WTC11 (cell line): Measurements from ENCODE around the gene FAM193B. TPM values are rescaled to one million over a fixed set of nuclear protein-coding genes. Genes with fewer than 3 reads are reported as not detected.
A peak's percentile ranks its signal among the peaks of the same experiment; 100 is the strongest.

ENCODE experiments used
- ATAC-seq: fragments of 200-7000 bp; cut with Tn5 transposase; 2 replicates; pipeline ENCODE4 v1.10.0; 2021; ENCODE audit warnings: mild to moderate bottlenecking, moderate library complexity
- CTCF ChIA-PET: fragments of 300-600 bp; sonication (Branson Sonifier 250); formaldehyde crosslinking; loops from one replicate; lab custom pipeline; 2021; ENCODE audit warnings: antibody characterized with exemption; lab: Charles Lee
- POLR2A ChIA-PET: fragments of 350-600 bp; sonication (Branson Sonifier 250); formaldehyde crosslinking; loops from one replicate; lab custom pipeline; 2021; ENCODE audit warnings: antibody characterized with exemption; lab: Charles Lee
- DNase-seq: peaks from one replicate; pipeline ENCODE4 v3.0.0; 2021; ENCODE audit warnings: low spot score
- H3K27ac Mint-ChIP-seq: 2 replicates; pipeline ENCODE4 v1.8.0; 2021; ENCODE audit warnings: mixed read lengths
- H3K27me3 Mint-ChIP-seq: 2 replicates; pipeline ENCODE4 v1.8.0; 2021; ENCODE audit warnings: low read depth, mild to moderate bottlenecking, moderate library complexity, mixed read lengths
- H3K36me3 Mint-ChIP-seq: 2 replicates; pipeline ENCODE4 v1.8.0; 2021; ENCODE audit warnings: mixed read lengths
- H3K4me1 Mint-ChIP-seq: 2 replicates; pipeline ENCODE4 v1.8.0; 2022; ENCODE audit warnings: mixed read lengths
- H3K4me3 Mint-ChIP-seq: 2 replicates; pipeline ENCODE4 v1.8.0; 2021; ENCODE audit warnings: mild to moderate bottlenecking, moderate library complexity, mixed read lengths
- H3K9me3 Mint-ChIP-seq: 2 replicates; pipeline ENCODE4 v1.8.0; 2021; ENCODE audit warnings: mixed read lengths
- CREM ChIP-seq: sonication (generic); formaldehyde crosslinking; IDR thresholded peaks from 2 replicates; pipeline ENCODE4 v1.8.1; 2022; ENCODE audit warnings: mild to moderate bottlenecking, missing genetic modification reagents, moderate library complexity
- ETV6 ChIP-seq: sonication (generic); formaldehyde crosslinking; IDR thresholded peaks from 2 replicates; pipeline ENCODE4 v1.8.1; 2022; ENCODE audit warnings: mild to moderate bottlenecking, missing genetic modification reagents
- GRHL2 ChIP-seq: fragments of 250-450 bp; sonication (Bioruptor Pico); IDR thresholded peaks from 2 replicates; pipeline ENCODE4 v1.8.0; 2022; ENCODE audit warnings: mild to moderate bottlenecking, moderate library complexity; ENCODE audit not compliant: insufficient replicate concordance, severe bottlenecking
- JAZF1 ChIP-seq: fragments of 250-450 bp; sonication (Bioruptor Pico); IDR thresholded peaks from 2 replicates; pipeline ENCODE4 v1.9.0; 2021; ENCODE audit warnings: moderate library complexity, mild to moderate bottlenecking, inconsistent platforms
- JUN ChIP-seq: sonication (generic); formaldehyde crosslinking; IDR thresholded peaks from 2 replicates; pipeline ENCODE4 v1.8.0; 2023; ENCODE audit warnings: mild to moderate bottlenecking, missing genetic modification reagents
- NR1H2 ChIP-seq: sonication (generic); formaldehyde crosslinking; IDR thresholded peaks from 2 replicates; pipeline ENCODE4 v1.9.0; 2021; ENCODE audit warnings: mild to moderate bottlenecking, moderate library complexity, missing genetic modification reagents
- PRRX2 ChIP-seq: fragments of 250-450 bp; sonication (Bioruptor Pico); IDR thresholded peaks from 2 replicates; pipeline ENCODE4 v1.8.0; 2021; ENCODE audit warnings: mild to moderate bottlenecking
- RELA ChIP-seq: sonication (generic); formaldehyde crosslinking; IDR thresholded peaks from 2 replicates; pipeline ENCODE4 v1.8.1; 2022; ENCODE audit warnings: missing genetic modification reagents, mild to moderate bottlenecking, borderline replicate concordance
- SP1 ChIP-seq: sonication (generic); formaldehyde crosslinking; conservative IDR thresholded peaks from 2 replicates; pipeline ENCODE4 v1.8.1; 2022; ENCODE audit warnings: missing genetic modification reagents
- TCF7 ChIP-seq: sonication (generic); formaldehyde crosslinking; IDR thresholded peaks from 2 replicates; pipeline ENCODE4 v1.8.0; 2022; ENCODE audit warnings: mild to moderate bottlenecking, low read depth, missing genetic modification reagents, moderate library complexity
- TP53 ChIP-seq: sonication (generic); formaldehyde crosslinking; IDR thresholded peaks from 2 replicates; pipeline ENCODE4 v1.8.1; 2023; ENCODE audit warnings: mild to moderate bottlenecking, missing genetic modification reagents
- ZNF138 ChIP-seq: sonication (generic); formaldehyde crosslinking; conservative IDR thresholded peaks from 2 replicates; pipeline ENCODE4 v1.8.1; 2022; ENCODE audit warnings: mild to moderate bottlenecking, moderate library complexity, missing genetic modification reagents
- ZNF416 ChIP-seq: fragments of 250-450 bp; sonication (Bioruptor Pico); IDR thresholded peaks from 2 replicates; pipeline ENCODE4 v1.9.0; 2021; ENCODE audit warnings: mild to moderate bottlenecking, inconsistent platforms
- total RNA-seq: library from RNA; stranded (reverse); gene quantifications from 3 replicates; pipeline ENCODE4 v1.2.3, GENCODE V29; 2021
- TF ChIP-seq, protein P1 (sequence below): sonication (generic); formaldehyde crosslinking; IDR thresholded peaks from 2 replicates; pipeline ENCODE4 v1.8.1; 2023; ENCODE audit warnings: mild to moderate bottlenecking, missing genetic modification reagents, borderline replicate concordance
- TF ChIP-seq, protein P2 (sequence below): sonication (generic); formaldehyde crosslinking; IDR thresholded peaks from 2 replicates; pipeline ENCODE4 v1.8.0; 2023; ENCODE audit warnings: missing genetic modification reagents
- TF ChIP-seq, protein P3 (sequence below): sonication (generic); formaldehyde crosslinking; IDR thresholded peaks from 2 replicates; pipeline ENCODE4 v1.8.0; 2022; ENCODE audit warnings: mild to moderate bottlenecking, missing genetic modification reagents
- TF ChIP-seq, protein P4 (sequence below): fragments of 250-450 bp; sonication (Bioruptor Pico); IDR thresholded peaks from 2 replicates; pipeline ENCODE4 v2.1.2; 2022; ENCODE audit warnings: mild to moderate bottlenecking, moderate library complexity
- TF ChIP-seq, protein P5 (sequence below): sonication (generic); formaldehyde crosslinking; IDR thresholded peaks from 2 replicates; pipeline ENCODE4 v1.8.1; 2022; ENCODE audit warnings: low read depth, mild to moderate bottlenecking, moderate library complexity, missing genetic modification reagents, borderline replicate concordance

FAM193B gene
- total RNA-seq, 1 experiment from 2014 or later: 101 TPM

DNA sequence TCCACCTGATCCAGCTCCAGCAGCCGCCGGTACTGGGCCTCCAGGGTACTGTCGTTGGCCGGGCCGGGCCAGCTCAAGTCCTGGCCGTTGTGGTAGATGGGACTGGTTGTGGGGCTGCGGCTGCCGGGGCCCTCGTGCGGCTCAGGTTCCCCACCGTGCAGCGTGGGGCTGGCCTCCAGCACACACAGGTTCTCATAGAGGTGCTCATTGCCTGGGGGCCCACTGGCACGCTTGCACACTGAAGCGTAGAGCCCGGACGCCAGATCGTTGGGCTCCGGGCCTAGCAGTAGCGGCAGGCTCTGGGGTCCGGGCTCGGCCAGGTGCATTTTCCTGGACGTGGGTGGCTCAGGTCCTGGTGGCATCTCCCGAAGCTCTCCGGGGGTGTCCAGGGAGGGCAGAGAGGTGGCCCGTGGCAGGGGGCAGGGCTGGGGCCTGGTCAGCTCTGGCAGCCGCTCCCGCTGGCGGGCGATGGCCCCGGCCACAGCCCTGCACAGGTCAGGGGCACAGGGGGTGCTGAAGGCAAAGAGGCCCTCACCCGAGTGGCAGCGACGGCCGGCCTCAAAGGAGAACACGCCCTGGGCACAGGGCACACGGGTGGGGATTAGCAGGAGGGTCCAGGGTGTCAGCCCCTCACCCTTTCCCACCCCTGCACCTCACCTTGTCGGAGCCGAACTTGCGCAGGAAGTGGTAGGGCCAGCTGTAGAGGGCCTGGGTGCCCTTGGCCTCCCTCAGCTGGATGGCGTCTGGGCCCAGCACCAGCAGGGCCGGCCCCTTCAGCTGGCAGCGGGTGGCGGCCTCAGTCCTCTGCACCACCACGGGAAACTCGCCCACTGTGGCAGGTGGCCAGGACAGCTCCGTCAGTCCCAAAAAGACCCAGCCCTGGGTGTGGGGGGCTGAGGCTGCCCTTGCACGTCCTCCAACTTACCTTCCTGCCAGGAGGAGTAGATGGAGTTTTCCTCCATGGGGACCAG lies 50.0 kb downstream of the FAM193B start:
- POLR2A ChIA-PET: no interaction called here
- H3K36me3 Mint-ChIP-seq: peaks cover 10% of the 10 kb centered on the region
- H3K27ac Mint-ChIP-seq: no peak overlapping the region
- peaks cover 13% of the 10 kb centered on the region for H3K27me3 Mint-ChIP-seq
- DNase-seq (no peak), ATAC-seq (no peak)
- no peaks in the 10 kb centered on the region for H3K9me3 Mint-ChIP-seq
- CTCF ChIA-PET: interaction anchor here (1.1 to 3.8 kb wide), 5 partner anchors 13 to 114 kb away, joined by 3 to 29 read pairs (median 6); no protein-coding TSS in a partner anchor
- no peak for TF ChIP-seq RELA (CRISPR knock-in tag)
- TF ChIP-seq TCF7 (CRISPR knock-in tag): no peak
- no peak for TF ChIP-seq ETV6 (CRISPR knock-in tag)
- TF ChIP-seq JAZF1: no peak
- TF ChIP-seq, protein P1, sequence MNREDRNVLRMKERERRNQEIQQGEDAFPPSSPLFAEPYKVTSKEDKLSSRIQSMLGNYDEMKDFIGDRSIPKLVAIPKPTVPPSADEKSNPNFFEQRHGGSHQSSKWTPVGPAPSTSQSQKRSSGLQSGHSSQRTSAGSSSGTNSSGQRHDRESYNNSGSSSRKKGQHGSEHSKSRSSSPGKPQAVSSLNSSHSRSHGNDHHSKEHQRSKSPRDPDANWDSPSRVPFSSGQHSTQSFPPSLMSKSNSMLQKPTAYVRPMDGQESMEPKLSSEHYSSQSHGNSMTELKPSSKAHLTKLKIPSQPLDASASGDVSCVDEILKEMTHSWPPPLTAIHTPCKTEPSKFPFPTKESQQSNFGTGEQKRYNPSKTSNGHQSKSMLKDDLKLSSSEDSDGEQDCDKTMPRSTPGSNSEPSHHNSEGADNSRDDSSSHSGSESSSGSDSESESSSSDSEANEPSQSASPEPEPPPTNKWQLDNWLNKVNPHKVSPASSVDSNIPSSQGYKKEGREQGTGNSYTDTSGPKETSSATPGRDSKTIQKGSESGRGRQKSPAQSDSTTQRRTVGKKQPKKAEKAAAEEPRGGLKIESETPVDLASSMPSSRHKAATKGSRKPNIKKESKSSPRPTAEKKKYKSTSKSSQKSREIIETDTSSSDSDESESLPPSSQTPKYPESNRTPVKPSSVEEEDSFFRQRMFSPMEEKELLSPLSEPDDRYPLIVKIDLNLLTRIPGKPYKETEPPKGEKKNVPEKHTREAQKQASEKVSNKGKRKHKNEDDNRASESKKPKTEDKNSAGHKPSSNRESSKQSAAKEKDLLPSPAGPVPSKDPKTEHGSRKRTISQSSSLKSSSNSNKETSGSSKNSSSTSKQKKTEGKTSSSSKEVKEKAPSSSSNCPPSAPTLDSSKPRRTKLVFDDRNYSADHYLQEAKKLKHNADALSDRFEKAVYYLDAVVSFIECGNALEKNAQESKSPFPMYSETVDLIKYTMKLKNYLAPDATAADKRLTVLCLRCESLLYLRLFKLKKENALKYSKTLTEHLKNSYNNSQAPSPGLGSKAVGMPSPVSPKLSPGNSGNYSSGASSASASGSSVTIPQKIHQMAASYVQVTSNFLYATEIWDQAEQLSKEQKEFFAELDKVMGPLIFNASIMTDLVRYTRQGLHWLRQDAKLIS (CRISPR knock-in tag): no peak
- TF ChIP-seq CREM: no peak
- H3K4me3 Mint-ChIP-seq: no peak overlapping the region
- H3K4me1 Mint-ChIP-seq: peaks cover 11% of the 10 kb centered on the region

DNA sequence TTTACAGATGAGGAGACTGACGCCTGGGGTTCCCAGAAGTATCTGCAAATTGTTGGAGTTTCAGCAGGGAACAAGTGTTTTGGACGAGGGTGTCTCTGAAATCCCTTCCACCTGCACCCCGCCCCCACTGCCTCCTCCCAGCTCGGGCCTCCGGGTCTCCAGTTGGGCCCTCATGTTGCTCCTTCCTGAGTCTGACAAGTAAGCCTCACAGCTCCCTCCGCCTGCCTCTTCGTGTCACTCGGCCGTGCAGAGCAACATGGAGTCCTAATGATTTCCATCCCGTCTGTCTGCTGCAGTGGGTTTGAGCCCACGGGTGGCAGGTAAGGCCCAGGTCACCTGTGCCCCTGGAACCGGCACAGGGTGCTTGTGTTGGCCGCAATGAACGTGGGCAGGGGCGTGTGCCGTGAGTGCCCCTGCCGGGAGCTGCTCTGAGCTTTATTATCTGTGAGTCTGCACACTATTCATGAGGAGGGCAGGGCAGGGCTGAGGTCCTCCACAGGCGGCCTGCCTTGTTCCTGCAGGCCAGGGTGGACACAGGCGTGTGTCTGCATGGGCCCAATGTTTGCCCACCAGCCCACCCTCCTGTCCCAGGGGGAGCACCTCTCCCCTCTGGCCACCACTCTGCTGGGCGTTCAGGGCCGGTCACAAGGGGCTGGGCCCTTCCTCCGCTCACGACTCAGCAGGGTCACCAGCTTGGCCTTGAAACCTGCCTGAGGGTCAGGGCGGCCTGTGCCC lies 50.8 kb downstream of the FAM193B start:
- Mint-ChIP-seq H3K27ac (peak overlapping the region; percentile 27; the same call in 1 of the 2 replicates), H3K9me3 (no peaks in the 10 kb centered on the region), H3K36me3 (peaks cover 10% of the 10 kb centered on the region), H3K4me3 (no peak overlapping the region), H3K27me3 (peaks cover 22% of the 10 kb centered on the region), H3K4me1 (peaks cover 12% of the 10 kb centered on the region)
- POLR2A ChIA-PET: no interaction called here
- no peak for DNase-seq
- no peak for ATAC-seq
- CTCF ChIA-PET: interaction anchor here (1.5 to 3.8 kb wide), 4 partner anchors 13 to 114 kb away, joined by 6 to 29 read pairs (median 6); no protein-coding TSS in a partner anchor
- TF ChIP-seq, protein P2, sequence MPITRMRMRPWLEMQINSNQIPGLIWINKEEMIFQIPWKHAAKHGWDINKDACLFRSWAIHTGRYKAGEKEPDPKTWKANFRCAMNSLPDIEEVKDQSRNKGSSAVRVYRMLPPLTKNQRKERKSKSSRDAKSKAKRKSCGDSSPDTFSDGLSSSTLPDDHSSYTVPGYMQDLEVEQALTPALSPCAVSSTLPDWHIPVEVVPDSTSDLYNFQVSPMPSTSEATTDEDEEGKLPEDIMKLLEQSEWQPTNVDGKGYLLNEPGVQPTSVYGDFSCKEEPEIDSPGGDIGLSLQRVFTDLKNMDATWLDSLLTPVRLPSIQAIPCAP (CRISPR knock-in tag): no peak
- TF ChIP-seq, protein P3, sequence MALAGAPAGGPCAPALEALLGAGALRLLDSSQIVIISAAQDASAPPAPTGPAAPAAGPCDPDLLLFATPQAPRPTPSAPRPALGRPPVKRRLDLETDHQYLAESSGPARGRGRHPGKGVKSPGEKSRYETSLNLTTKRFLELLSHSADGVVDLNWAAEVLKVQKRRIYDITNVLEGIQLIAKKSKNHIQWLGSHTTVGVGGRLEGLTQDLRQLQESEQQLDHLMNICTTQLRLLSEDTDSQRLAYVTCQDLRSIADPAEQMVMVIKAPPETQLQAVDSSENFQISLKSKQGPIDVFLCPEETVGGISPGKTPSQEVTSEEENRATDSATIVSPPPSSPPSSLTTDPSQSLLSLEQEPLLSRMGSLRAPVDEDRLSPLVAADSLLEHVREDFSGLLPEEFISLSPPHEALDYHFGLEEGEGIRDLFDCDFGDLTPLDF (CRISPR knock-in tag): no peak

DNA sequence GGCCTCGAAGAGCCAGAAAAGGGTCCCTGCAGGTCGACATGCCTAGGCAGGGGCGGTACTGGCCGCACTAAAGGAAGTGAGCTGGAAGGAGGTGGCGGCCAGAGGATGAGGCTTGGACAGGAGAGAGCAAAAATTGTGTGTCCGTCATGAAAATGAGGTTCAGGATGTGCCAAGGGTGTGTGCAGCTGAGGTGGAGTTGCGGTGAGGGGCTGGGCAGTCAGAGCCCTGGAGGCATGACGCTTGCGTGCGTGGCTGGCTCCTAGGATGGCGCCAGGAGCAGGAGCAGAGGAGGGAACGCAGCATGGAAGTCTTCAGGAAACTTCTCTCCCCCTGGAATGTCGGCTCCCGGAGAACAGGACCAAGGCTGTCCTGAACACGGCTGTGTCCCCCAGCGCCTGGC lies 51.5 kb downstream of the FAM193B start:
- H3K4me1 Mint-ChIP-seq: peaks cover 16% of the 10 kb centered on the region
- H3K27me3 Mint-ChIP-seq: peaks cover 28% of the 10 kb centered on the region
- peak overlapping the region; percentile 68 for H3K27ac Mint-ChIP-seq
- no peak overlapping the region for H3K4me3 Mint-ChIP-seq
- DNase-seq: no peak
- POLR2A ChIA-PET: no interaction called here
- no peak for ATAC-seq
- CTCF ChIA-PET: interaction anchor here (0.6 to 3.8 kb wide), 5 partner anchors 45 to 193 kb away, joined by 3 to 33 read pairs (median 7); no protein-coding TSS in a partner anchor
- H3K9me3 Mint-ChIP-seq: no peaks in the 10 kb centered on the region
- peaks cover 10% of the 10 kb centered on the region for H3K36me3 Mint-ChIP-seq
- no peak for TF ChIP-seq PRRX2 (CRISPR knock-in tag)
- TF ChIP-seq JUN (CRISPR knock-in tag): no peak
- no peak for TF ChIP-seq TP53 (CRISPR knock-in tag)
- TF ChIP-seq NR1H2 (CRISPR knock-in tag): no peak
- TF ChIP-seq, protein P4, sequence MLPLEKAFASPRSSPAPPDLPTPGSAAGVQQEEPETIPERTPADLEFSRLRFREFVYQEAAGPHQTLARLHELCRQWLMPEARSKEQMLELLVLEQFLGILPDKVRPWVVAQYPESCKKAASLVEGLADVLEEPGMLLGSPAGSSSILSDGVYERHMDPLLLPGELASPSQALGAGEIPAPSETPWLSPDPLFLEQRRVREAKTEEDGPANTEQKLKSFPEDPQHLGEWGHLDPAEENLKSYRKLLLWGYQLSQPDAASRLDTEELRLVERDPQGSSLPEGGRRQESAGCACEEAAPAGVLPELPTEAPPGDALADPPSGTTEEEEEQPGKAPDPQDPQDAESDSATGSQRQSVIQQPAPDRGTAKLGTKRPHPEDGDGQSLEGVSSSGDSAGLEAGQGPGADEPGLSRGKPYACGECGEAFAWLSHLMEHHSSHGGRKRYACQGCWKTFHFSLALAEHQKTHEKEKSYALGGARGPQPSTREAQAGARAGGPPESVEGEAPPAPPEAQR: no peak
- no peak for TF ChIP-seq ZNF138
- TF ChIP-seq, protein P5, sequence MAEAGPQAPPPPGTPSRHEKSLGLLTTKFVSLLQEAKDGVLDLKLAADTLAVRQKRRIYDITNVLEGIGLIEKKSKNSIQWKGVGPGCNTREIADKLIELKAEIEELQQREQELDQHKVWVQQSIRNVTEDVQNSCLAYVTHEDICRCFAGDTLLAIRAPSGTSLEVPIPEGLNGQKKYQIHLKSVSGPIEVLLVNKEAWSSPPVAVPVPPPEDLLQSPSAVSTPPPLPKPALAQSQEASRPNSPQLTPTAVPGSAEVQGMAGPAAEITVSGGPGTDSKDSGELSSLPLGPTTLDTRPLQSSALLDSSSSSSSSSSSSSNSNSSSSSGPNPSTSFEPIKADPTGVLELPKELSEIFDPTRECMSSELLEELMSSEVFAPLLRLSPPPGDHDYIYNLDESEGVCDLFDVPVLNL (CRISPR knock-in tag): no peak
- TF ChIP-seq GRHL2 (CRISPR knock-in tag): no peak
- no peak for TF ChIP-seq ZNF416 (CRISPR knock-in tag)
- no peak for TF ChIP-seq SP1 (CRISPR knock-in tag)
